Choroid plexus epithelial cell (primary cell): ENCODE data around the gene PPIP5K2.

Source experiments
- DNase-seq: peaks from one replicate; pipeline ENCODE4 v3.0.0-alpha.2; 2010; ENCODE audit warnings: low read depth
- H3K4me3 ChIP-seq: 2 replicates; pipeline ENCODE4 v1.5.1; 2011; ENCODE audit warnings: low read depth, mild to moderate bottlenecking, control low read depth, low read length, moderate library complexity
- TF ChIP-seq, protein P1 (sequence below): conservative IDR thresholded peaks from 2 replicates; pipeline ENCODE4 v1.5.1; 2011; ENCODE audit warnings: low read depth, mild to moderate bottlenecking, control low read depth, inconsistent platforms, low read length, moderate library complexity

The PPIP5K2 gene

DNA sequence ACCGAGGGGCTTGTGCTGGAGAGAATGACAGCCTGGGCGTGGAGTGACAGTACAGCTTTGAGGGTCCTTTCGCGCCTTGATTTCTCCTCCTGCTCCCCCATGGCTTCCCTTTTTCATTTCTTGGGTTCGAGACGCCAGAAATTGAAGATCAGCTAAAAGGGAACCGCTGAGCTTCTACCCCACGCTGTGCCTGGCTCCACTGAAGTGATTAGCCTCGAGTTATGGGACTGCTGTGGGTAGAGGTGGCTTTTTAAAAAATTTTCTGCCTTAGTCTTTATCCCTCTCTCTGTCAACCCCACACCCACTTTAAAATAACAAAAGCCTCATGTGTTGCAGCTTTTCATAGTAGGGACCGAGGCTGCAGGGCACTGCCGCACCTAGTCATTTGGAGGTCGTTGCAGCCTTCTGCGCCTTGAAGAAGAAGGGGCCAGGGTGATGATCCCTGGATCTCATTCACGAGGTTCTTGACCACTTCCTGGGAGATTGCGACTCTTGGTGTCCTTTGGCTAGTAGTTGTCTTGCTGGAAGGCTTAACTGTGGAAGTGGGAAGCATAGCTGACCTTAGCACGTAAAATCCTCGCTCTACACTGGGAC, 603 bp downstream of the PPIP5K2 start:
- TF ChIP-seq, protein P1, sequence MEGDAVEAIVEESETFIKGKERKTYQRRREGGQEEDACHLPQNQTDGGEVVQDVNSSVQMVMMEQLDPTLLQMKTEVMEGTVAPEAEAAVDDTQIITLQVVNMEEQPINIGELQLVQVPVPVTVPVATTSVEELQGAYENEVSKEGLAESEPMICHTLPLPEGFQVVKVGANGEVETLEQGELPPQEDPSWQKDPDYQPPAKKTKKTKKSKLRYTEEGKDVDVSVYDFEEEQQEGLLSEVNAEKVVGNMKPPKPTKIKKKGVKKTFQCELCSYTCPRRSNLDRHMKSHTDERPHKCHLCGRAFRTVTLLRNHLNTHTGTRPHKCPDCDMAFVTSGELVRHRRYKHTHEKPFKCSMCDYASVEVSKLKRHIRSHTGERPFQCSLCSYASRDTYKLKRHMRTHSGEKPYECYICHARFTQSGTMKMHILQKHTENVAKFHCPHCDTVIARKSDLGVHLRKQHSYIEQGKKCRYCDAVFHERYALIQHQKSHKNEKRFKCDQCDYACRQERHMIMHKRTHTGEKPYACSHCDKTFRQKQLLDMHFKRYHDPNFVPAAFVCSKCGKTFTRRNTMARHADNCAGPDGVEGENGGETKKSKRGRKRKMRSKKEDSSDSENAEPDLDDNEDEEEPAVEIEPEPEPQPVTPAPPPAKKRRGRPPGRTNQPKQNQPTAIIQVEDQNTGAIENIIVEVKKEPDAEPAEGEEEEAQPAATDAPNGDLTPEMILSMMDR: no peak
- peak; percentile 19 for DNase-seq
- peak overlapping the region; percentile 86 for H3K4me3 ChIP-seq

DNA sequence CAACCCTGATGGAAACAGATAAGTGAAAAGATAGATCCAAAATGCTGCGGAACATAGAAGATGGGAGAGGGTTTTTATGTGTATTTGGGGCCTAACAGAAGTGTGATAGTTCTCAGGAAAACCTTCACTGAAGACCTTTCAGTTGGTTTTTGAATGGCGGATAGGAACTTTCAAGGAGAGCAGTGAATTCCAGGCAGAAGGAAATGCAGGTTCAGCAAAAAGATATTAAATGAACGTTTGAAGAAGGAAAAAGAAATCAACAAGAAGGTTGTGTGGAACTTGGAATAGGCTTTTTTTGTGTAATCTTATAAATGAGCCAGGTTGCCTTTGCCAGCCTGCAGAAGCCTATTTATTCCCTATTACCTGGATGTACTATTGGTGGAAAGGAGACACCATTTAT, 2.1 kb downstream of the PPIP5K2 start:
- TF ChIP-seq, protein P1: no peak
- H3K4me3 ChIP-seq: no peak overlapping the region
- no peak for DNase-seq

DNA sequence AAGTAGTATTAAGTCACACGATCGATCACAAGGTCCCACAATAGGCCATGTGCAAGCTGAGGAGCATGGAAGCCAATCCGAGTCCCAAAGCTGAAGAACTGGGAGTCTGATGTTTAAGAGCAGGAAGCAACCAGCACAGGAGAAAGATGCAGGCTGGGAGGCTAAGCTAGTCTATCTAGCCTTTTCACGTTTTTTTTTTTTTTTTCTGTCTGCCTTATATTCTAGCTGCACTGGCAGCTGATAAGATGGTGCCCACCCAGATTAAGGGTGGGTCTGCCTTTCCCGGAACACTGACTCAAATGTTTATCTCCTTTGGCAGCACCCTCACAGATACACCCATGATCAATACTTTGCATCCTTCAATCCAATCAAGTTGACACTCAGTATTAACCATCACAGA, 6.5 kb downstream of the PPIP5K2 start:
- TF ChIP-seq, protein P1: no peak
- DNase-seq: no peak

DNA sequence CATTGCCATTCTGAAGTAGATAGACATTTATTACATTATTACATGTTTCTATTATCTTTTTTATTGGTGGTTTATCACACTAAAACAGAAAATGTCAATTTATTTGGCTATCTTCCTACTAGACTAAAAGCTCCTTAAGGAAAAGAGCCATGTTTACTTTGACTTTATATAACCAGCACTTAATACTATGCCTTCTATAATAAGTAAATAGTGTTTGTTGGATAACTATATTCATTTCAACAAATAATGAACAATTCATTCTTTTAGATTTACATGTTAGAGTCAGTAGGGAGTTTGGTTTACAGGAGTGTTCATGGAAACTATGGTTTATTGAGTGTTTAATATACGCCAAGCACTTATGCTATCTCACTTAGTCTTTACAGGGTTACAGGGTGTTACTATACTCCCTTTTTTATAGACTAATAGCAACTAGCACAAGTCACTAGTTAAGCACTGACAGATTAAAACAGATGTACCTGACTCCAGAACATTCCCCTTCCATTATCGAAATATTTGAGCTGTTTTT, 7.3 kb downstream of the PPIP5K2 start:
- TF ChIP-seq, protein P1: no peak
- no peak for DNase-seq
- H3K4me3 ChIP-seq: no peak overlapping the region

More for the DNA sequence above, 6.5 kb downstream of the PPIP5K2 start:
- H3K4me3 ChIP-seq: no peak overlapping the region

DNA sequence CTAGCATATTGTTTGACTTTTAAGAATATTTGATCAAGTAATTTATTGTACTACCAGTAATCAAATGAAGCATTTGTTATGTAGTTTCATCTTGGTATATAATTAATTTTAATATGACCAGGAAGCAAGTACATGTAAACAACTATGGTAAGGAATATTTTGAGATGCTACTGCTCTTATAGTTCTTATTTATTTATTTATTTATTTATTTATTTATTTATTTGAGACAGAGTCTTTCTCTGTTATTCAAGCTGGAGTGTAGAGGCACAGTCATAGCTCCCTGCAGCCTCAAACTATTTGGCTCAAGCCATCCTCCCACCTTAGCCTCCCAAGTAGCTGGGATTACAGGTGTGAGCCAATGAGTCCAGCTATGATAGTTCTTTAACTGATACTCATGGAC, 8.1 kb downstream of the PPIP5K2 start:
- no peak for DNase-seq
- no peak overlapping the region for H3K4me3 ChIP-seq
- TF ChIP-seq, protein P1: no peak

DNA sequence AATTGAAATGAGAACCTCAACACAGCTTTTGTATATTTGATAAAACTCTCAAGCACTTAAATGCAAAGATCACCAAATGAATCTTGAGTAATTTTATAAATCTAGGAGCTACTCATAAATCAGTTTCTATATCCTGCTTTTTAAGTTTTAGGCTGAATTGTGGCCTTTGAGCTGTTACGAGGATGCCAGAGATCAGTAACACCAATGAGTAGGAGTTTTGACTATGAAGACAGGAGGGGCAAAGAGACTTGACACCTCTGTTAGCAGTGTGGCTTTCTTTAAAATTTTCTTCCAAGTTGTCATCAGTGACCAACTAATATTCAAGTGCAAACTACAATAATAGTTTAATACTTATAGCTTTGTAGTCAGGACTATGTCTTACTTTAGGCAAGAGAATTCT, 12.6 kb downstream of the PPIP5K2 start:
- TF ChIP-seq, protein P1: no peak
- no peak overlapping the region for H3K4me3 ChIP-seq
- no peak for DNase-seq

DNA sequence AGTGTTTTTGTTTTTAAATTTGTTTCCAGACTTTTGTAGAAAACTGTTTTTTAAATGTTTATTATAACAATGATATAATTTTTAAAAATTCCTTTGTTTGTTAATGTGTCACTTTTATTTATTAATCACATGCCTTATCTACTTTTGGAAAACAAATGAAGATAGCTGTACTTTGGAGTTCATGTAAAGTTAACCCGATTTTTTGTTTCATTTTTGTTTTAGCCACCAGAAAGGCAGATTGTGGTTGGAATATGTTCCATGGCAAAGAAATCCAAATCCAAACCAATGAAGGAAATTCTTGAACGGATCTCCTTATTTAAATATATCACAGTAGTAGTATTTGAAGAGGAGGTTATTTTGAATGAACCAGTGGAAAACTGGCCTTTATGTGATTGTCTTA, 13.1 kb downstream of the PPIP5K2 start:
- no peak overlapping the region for H3K4me3 ChIP-seq
- DNase-seq: no peak
- TF ChIP-seq, protein P1: no peak
